B cell (primary cell): ENCODE measurements around the gene RAP1A. TPM values are rescaled to one million over a fixed set of nuclear protein-coding genes. Genes with fewer than 3 reads are reported as not detected.

Source experiments
- ATAC-seq: fragments of 200-7000 bp; cut with Tn5 transposase; one replicate; pipeline ENCODE4 v1.10.0; 2021; ENCODE audit warnings: low read depth, mild to moderate bottlenecking, moderate number of reproducible peaks, moderate library complexity
- CTCF ChIA-PET: fragments of 350-600 bp; sonication (Branson Sonifier 250); formaldehyde crosslinking; loops from one replicate; lab custom pipeline; 2021; ENCODE audit warnings: antibody characterized with exemption, inconsistent platforms; lab: Charles Lee
- POLR2A ChIA-PET: fragments of 350-600 bp; sonication (Branson Sonifier 250); formaldehyde crosslinking; loops from one replicate; lab custom pipeline; 2021; ENCODE audit warnings: antibody characterized with exemption; lab: Charles Lee
- DNase-seq: peaks from one replicate; pipeline ENCODE4 v3.0.0; 2013
- H2AFZ ChIP-seq: 2 replicates; pipeline ENCODE4 v1.6.1; 2012; ENCODE audit warnings: mild to moderate bottlenecking, low read depth, low read length; ENCODE audit not compliant: insufficient read depth, poor library complexity, severe bottlenecking
- H3K27ac ChIP-seq, 2 donors: 1 replicate in 1 of 2; 2 replicates in 1 of 2; pipeline ENCODE4 v1.5.1; 2012 to 2013; ENCODE audit warnings: low read length in 2 of 2, mild to moderate bottlenecking in 2 of 2, moderate library complexity in 1 of 2
- H3K27me3 ChIP-seq, 4 experiments: fragments of 200-600 bp in 1 of 4; sonication (generic) in 1 of 4; replicated peaks in 1 of 4; 1 replicate in 2 of 4; 2 replicates in 2 of 4; pipeline versions ENCODE4 v1.6.1 to v1.7.0; 2013 to 2016; ENCODE audit warnings: low read length in 3 of 4, mild to moderate bottlenecking in 2 of 4, mixed read lengths in 1 of 4, moderate library complexity in 1 of 4; ENCODE audit not compliant: insufficient read depth in 4 of 4, control insufficient read depth in 3 of 4; ENCODE audit errors: control extremely low read depth in 1 of 4
- H3K36me3 ChIP-seq, 2 experiments: replicated peaks in 1 of 2; 1 replicate in 1 of 2; 2 replicates in 1 of 2; pipeline versions ENCODE4 v1.6.1 to v1.7.1; 2013; ENCODE audit warnings: low read length in 1 of 2; ENCODE audit not compliant: insufficient read depth in 2 of 2, control insufficient read depth in 1 of 2; ENCODE audit errors: control extremely low read depth in 1 of 2, extremely low read depth in 1 of 2
- H3K4me1 ChIP-seq, 2 donors: fragments of 200-600 bp in 1 of 2; sonication (generic) in 1 of 2; 1 replicate in 1 of 2; 2 replicates in 1 of 2; pipeline versions ENCODE4 v1.5.1 to v1.6.1; 2013 to 2017; ENCODE audit warnings: low read length in 2 of 2; ENCODE audit not compliant: control insufficient read depth in 2 of 2, insufficient read depth in 2 of 2
- H3K4me2 ChIP-seq: replicated peaks from 2 replicates; pipeline ENCODE3; 2012; ENCODE audit warnings: mild to moderate bottlenecking, low read depth, low read length; ENCODE audit not compliant: poor library complexity, severe bottlenecking
- H3K4me3 ChIP-seq, 5 experiments: fragments of 200-600 bp in 1 of 5; sonication (generic) in 1 of 5; 1 replicate in 3 of 5; 2 replicates in 2 of 5; pipeline versions ENCODE4 v1.5.1 to v1.7.0; 2011 to 2016; ENCODE audit warnings: low read length in 4 of 5, mild to moderate bottlenecking in 4 of 5, low read depth in 2 of 5, control low read depth in 1 of 5, moderate library complexity in 1 of 5; ENCODE audit not compliant: insufficient read depth in 1 of 5; ENCODE audit errors: control extremely low read depth in 1 of 5, extremely low read depth in 1 of 5
- H3K79me2 ChIP-seq: fragments of 200-600 bp; sonication (generic); one replicate; pipeline ENCODE4 v1.6.0; 2016; ENCODE audit warnings: low read length; ENCODE audit not compliant: control insufficient read depth, insufficient read depth
- H3K9ac ChIP-seq: fragments of 200-600 bp; sonication (generic); 2 replicates; pipeline ENCODE4 v1.6.1; 2017; ENCODE audit warnings: mild to moderate bottlenecking, low read length, moderate library complexity
- H3K9me3 ChIP-seq, 3 donors: one replicate each; pipeline versions ENCODE4 v1.6.1 to v1.7.1; 2013; ENCODE audit warnings: low read length in 2 of 3; ENCODE audit not compliant: control insufficient read depth in 2 of 3, insufficient read depth in 1 of 3; ENCODE audit errors: control extremely low read depth in 1 of 3
- H4K20me1 ChIP-seq: 2 replicates; pipeline ENCODE4 v1.6.0; 2012; ENCODE audit warnings: mild to moderate bottlenecking, low read length; ENCODE audit not compliant: insufficient read depth, control insufficient read depth, poor library complexity, severe bottlenecking
- H3K27ac Mint-ChIP-seq: one replicate; pipeline ENCODE4 v1.8.0; 2021; ENCODE audit warnings: mixed read lengths
- H3K27me3 Mint-ChIP-seq: one replicate; pipeline ENCODE4 v1.8.0; 2021; ENCODE audit warnings: mixed read lengths
- H3K4me1 Mint-ChIP-seq: one replicate; pipeline ENCODE4 v1.8.0; 2021; ENCODE audit warnings: mixed read lengths
- H3K4me3 Mint-ChIP-seq: one replicate; pipeline ENCODE4 v1.8.0; 2021; ENCODE audit warnings: mixed read lengths
- H3K9me3 Mint-ChIP-seq: one replicate; pipeline ENCODE4 v1.8.0; 2022; ENCODE audit warnings: mixed read lengths; ENCODE audit not compliant: insufficient read depth
- EZH2 ChIP-seq: IDR thresholded peaks from 2 replicates; pipeline ENCODE4 v1.6.1; 2012; ENCODE audit warnings: borderline replicate concordance, low read depth, mild to moderate bottlenecking, moderate library complexity, low read length; ENCODE audit not compliant: insufficient read depth, poor library complexity, severe bottlenecking
- whole genome bisulfite sequencing: methylation state at CpG from one replicate; pipeline ENCODE4 v1.1.5; 2013; ENCODE audit warnings: missing lambda C conversion rate; ENCODE audit not compliant: insufficient coverage; 5-methylcytosine and 5-hydroxymethylcytosine counted together
- intact Hi-C: fragments of 100-400 bp; cut with micrococcal nuclease; formaldehyde crosslinking; loops from one replicate; pipeline ENCODE4 v1.10.0; 2022
- polyA plus RNA-seq: library from polyadenylated mRNA; depleted of rRNA; stranded (reverse); fragments of >200 nt; gene quantifications from 2 replicates; pipeline ENCODE4 v1.2.3, GENCODE V29; 2012
- total RNA-seq, 2 donors: library from RNA; stranded (reverse); fragments of 120-200 nt in 1 of 2; gene quantifications; 1 replicate in 1 of 2; 2 replicates in 1 of 2; pipeline versions ENCODE4 v1.2.3 to v1.2.4, GENCODE V29; 2013 to 2022
- TF ChIP-seq, protein P1 (sequence below): fragments of 200-600 bp; IDR thresholded peaks from one replicate; pipeline ENCODE4 v1.8.0; 2022; ENCODE audit warnings: antibody characterized with exemption, mild to moderate bottlenecking

The RAP1A gene
- total and polyA plus RNA-seq, 2 donors (not counting 1 experiment from before 2014, with no cell fraction given), result 32.6 to 75.3 TPM

DNA sequence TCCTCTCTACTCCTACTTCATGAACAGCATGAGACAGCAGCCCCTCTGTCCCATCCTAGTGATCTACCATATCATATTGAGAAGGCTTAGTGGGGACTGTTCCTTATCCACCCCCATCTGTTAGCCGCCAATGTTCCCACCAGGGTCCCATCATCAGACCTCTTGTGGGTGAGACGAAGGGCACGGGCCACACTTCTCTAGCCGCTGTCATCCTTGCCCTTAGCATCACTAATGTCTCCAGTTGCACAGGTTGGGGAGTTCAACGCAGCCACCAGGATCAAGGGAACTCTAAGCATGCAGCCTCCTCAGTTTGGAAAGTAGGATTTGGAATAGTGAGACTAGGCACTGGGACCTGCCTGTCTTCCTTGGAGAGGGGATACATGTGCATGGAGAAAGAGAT is 99.5 kb downstream of the RAP1A start:
- TF ChIP-seq EZH2, result no peak
- TF ChIP-seq, protein P1, sequence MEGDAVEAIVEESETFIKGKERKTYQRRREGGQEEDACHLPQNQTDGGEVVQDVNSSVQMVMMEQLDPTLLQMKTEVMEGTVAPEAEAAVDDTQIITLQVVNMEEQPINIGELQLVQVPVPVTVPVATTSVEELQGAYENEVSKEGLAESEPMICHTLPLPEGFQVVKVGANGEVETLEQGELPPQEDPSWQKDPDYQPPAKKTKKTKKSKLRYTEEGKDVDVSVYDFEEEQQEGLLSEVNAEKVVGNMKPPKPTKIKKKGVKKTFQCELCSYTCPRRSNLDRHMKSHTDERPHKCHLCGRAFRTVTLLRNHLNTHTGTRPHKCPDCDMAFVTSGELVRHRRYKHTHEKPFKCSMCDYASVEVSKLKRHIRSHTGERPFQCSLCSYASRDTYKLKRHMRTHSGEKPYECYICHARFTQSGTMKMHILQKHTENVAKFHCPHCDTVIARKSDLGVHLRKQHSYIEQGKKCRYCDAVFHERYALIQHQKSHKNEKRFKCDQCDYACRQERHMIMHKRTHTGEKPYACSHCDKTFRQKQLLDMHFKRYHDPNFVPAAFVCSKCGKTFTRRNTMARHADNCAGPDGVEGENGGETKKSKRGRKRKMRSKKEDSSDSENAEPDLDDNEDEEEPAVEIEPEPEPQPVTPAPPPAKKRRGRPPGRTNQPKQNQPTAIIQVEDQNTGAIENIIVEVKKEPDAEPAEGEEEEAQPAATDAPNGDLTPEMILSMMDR, result no peak
- Histone ChIP-seq H4K20me1 (no peaks in the 10 kb centered on the region), H3K4me3 (no peak overlapping the region), H3K27me3 (no peaks in the 10 kb centered on the region), H3K4me2 (no peak overlapping the region), H2AFZ (no peak overlapping the region), H3K9me3 (no peaks in the 10 kb centered on the region), H3K4me1 (peaks cover 12 to 14% of the 10 kb centered on the region in 2 donors), H3K9ac (no peak overlapping the region), H3K36me3 (peaks cover 3 to 9% of the 10 kb centered on the region in 2 experiments), H3K27ac (no peak overlapping the region), H3K79me2 (no peaks in the 10 kb centered on the region)
- Mint-ChIP-seq H3K9me3 (no peaks in the 10 kb centered on the region), H3K27ac (peak overlapping the region; percentile 51), H3K4me1 (peaks cover 13% of the 10 kb centered on the region), H3K4me3 (no peak overlapping the region), H3K27me3 (no peaks in the 10 kb centered on the region)
- 100% methylated on average over 1 of the region's 5 CpGs for WGBS
- no peak for DNase-seq
- ChIA-PET CTCF (interaction anchor here (1.2 to 2.8 kb wide), 3 partner anchors 28 to 211 kb away, joined by 3 to 8 read pairs (median 3); no protein-coding TSS in a partner anchor), POLR2A (no interaction called here)
- intact Hi-C loops, result no loop called here
- ATAC-seq, result no peak

DNA sequence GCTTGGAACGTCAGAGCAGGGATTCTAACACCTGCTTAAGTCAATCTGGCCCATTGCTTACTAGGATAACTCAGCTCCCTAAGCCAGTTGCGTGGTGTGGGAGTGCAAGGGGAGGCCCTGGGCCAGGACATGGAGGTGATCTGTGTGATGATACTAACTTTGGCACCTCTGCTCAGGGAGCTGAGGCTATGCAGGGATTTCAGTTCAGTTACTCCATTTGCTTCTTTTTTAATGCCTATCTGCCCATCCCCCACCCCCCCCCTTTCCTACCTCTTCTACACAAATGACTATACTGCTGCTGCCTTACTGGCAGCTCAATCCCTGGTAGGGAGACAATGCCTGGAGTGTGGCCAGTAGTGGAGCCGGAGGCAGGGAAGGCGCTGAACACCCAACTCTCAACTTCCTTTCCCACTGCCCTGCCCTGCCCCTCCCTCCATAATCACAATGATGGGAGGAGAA is 100.1 kb downstream of the RAP1A start:
- no peak for TF ChIP-seq EZH2
- TF ChIP-seq, protein P1, result no peak

More for the DNA sequence above, 100.1 kb downstream of the RAP1A start:
- Histone ChIP-seq H2AFZ (no peak overlapping the region), H3K79me2 (no peaks in the 10 kb centered on the region), H3K27me3 (no peaks in the 10 kb centered on the region), H3K4me3 (no peak overlapping the region), H3K9me3 (no peaks in the 10 kb centered on the region), H3K4me1 (peaks cover 12 to 19% of the 10 kb centered on the region in 2 donors), H3K36me3 (peaks cover 2 to 9% of the 10 kb centered on the region in 2 experiments), H4K20me1 (no peaks in the 10 kb centered on the region), H3K4me2 (no peak overlapping the region), H3K27ac (no peak overlapping the region), H3K9ac (no peak overlapping the region)
- H3K4me1 Mint-ChIP-seq, result peaks cover 18% of the 10 kb centered on the region
- no peak overlapping the region for H3K27ac Mint-ChIP-seq
- POLR2A ChIA-PET, result no interaction called here
- no peak overlapping the region for H3K4me3 Mint-ChIP-seq
- WGBS, result 89% methylated on average over 2 of the region's 4 CpGs
- no peaks in the 10 kb centered on the region for H3K27me3 Mint-ChIP-seq
- intact Hi-C loops, result no loop called here
- ATAC-seq, result no peak
- CTCF ChIA-PET, result interaction anchor here (1.2 to 2.8 kb wide), 3 partner anchors 27 to 212 kb away, joined by 3 to 8 read pairs (median 3); no protein-coding TSS in a partner anchor
- no peak for DNase-seq
- no peaks in the 10 kb centered on the region for H3K9me3 Mint-ChIP-seq
